GM18526 (cell line): ENCODE results near the gene GTF2E1.

Experiments
- POLR2A ChIP-seq: IDR thresholded peaks from 3 replicates; pipeline ENCODE4 v1.6.1; 2011; ENCODE audit not compliant: insufficient read length; ENCODE audit errors: extremely low read depth

Gene GTF2E1

DNA sequence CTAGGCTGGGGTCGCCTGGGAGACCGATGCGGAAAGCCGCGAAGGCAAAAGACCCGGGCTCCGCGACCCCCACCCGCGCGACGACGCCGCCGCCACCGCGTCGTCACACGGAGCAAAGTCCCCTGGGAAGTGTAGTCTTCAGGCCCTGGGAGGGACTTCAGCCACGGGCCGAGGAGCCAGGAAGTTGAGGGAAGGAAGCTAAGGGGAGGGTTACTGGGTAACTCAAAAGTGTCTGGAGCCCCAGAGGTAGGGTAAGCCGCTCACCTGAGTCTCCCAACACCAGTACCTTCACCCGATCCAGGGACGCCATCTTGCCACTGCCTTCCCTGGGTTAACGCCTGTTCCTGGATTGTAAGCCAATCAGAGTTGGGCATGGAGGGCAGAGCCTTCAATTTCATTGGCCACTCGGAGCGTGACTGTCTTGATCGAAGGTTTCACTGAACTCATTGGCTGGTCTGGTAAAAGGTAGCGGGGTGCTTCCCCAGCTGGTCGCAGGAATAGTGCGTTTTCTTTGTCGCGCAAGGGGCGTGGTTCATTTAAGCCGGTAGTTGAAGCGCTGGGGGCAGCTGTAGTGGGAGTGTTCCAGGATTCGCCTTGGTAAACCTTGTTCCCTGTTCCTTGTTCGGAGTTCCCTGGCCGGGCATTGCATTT lies at the start of gene GTF2E1, which contains the start of gene RABL3:
Gene GTF2E1, plus strand, starts transcription at position 547 of the 651 bp plus-strand sequence. CDS start 7,809 bp downstream, outside the sequence.
Gene RABL3, minus strand, starts transcription at position 319 of the 651 bp plus-strand sequence. Its CDS starts 9 bp downstream, at position 310.
- TF ChIP-seq POLR2A, result peak; percentile 72

DNA sequence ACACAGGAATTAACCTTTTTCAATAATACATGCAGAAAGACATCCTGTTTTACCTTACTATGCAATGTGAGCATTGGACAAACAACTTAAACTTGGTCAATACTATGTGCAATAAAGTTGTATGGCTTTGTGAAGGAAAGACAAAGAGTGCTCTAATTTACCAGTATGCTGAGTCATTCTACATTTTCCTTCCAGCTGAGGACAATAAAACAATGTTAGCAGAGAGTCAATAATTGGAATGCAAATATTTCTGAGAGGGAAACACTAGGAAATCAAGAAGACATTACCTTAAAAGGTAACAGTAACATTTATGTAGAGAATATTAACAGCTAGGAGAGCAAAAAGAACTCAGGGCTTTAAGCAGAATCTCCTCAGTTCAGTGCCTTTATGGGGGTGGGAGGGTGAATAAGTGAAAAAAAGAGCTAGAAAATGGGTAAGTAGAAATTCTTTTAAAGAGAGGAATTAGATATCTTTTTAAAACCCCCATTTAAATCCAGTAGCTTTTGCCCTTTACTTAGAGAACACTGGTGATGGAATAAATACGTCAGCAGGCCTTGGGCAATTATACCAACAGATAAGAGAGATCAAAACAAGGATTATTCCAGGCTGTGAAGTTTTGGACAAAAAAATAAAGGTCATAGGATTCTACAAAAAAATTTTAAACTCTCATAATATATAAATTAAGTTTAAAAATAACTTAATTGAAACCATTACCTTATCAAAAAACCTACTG lies 48.9 kb upstream of the GTF2E1 start:
- no peak for TF ChIP-seq POLR2A

DNA sequence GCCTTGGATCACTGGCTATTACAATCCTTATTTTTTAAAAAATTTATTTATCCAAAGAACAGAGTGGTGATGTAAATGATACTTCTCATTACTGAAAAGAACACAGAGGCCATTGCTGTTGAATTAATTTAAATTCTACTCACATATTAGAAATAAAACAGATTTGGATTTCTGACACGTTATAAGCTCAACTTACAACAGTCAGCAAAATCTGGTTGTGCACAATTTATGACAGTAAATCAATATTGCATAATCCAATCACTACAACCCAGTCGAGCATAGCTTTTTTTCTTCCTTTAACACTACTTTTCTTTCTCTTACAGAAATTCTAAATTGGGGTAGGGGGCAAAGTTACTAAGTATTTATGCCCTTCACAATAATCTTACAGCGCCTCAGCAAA lies 43.2 kb upstream of the GTF2E1 start:
- TF ChIP-seq POLR2A, result no peak

DNA sequence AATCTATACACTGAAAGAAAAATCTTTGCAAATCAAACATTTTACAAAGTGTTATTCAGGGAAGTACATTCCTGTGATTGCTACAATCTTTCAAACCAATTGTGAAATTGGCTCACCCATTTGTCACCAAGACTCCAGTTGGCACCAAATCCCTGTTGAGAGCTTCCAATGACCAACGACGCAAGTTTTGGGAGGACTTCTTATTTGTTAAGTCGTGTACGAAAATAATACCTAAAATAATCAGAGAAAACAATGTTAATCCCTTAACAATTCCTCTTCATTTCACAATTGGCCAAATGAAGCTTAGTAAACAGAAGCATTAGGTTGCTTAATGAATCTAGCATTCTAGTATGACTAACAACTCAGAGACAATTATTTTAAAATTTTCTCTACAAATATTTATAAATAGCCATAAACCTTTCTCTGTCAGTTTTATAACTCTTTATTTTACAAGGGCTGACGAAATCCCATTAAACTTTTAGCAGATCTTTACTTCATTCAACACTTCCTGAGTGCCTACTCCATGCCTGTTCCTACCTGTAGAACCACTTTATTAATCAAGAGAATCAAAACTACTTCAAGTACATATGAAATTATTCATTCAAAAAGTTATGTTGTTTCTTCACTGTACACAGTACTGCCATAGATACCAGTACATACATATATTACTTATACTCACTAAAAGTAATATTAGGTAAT lies 36.5 kb upstream of the GTF2E1 start:
- TF ChIP-seq POLR2A, result no peak

DNA sequence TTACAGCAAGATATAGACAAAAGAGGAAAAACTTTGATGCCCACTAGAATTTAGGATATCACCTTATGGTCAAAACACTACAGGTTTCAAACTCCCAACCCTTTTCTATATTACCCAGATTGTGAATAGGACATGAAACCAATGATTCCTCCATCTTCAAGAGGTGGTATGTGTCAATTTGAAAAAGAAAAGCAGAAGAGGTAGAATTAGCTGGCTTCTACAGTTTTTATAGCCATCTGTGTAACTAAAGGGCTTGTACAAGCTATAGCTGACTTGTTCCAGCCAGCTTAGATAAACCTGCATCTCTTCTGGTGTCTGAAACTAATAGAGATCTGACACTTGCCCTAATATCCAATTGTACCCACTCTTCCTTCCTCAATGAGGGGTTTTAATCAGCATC lies 35.6 kb upstream of the GTF2E1 start:
- no peak for TF ChIP-seq POLR2A

DNA sequence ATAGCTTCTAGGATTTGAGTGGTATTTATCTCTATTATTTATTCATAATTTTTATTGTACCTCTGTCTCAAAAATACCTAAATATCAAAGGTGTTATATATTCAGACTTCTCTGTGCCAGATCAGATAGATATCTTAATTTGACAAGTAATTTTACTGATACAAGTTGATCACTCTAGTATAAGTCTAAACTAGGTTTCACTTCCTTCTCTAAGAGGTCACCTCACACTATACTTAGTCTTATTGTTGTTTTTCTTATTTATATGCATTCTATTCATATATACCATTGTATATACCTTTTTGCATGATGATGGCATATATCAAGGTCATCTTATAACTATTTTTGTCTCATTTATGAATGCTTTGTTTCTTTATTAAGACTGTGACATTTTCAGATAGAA lies 34.1 kb upstream of the GTF2E1 start:
- TF ChIP-seq POLR2A, result no peak

DNA sequence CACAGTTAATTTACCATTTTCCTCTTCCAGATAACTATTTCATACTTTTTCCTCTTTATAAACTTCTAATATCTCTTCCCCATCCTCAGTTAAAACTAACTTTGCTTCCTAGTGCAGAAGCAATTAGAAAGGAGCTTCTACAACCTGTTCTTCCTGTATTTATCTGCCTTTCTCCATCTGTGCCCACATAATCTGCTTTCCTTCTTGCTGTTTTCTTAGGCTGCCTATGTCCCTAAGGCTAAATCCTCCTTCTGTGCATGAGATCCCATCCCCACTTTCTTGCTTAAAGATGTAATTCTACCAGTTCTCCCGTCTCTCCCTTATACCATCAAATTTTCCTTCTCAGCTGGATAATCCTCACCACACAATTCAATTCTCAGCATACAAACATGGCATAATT lies 32.2 kb upstream of the GTF2E1 start:
- TF ChIP-seq POLR2A, result no peak

DNA sequence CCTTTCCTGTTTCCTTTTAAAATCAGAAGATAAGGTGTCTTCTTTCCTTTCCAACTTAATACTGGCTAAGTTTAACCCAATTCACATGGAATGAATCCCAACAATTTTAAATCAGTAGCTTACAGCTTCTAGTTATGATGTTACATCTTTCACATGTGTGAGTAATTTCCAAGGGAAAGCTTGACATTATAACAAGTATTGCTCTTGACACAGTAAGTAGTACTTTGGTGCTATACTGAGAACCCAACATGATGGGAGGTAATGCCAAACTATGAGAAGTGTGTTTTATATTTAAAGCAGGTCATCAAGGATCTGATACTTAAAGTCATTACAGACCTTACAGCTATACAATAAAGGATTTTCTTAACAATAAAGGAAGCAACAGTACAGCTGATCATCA lies 29.3 kb upstream of the GTF2E1 start:
- no peak for TF ChIP-seq POLR2A

DNA sequence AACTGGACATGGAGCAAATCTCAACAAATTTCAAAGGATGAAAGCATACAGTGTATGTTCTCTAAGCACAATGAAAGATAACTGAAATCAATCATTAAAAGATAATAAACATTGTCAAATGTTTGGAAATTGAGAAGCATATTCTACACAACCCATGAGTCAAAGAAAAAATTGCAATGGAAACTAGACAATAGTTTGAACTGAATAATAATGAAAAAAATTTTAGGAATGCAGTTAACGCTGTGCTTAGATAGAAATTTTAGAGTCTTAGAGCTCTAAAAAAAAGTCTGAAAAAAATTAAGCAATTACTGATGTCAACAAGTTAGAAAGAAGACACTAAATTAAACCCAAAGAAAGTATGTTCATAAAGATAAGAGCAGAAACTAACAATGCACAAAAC lies 15.8 kb upstream of the GTF2E1 start:
- no peak for TF ChIP-seq POLR2A

DNA sequence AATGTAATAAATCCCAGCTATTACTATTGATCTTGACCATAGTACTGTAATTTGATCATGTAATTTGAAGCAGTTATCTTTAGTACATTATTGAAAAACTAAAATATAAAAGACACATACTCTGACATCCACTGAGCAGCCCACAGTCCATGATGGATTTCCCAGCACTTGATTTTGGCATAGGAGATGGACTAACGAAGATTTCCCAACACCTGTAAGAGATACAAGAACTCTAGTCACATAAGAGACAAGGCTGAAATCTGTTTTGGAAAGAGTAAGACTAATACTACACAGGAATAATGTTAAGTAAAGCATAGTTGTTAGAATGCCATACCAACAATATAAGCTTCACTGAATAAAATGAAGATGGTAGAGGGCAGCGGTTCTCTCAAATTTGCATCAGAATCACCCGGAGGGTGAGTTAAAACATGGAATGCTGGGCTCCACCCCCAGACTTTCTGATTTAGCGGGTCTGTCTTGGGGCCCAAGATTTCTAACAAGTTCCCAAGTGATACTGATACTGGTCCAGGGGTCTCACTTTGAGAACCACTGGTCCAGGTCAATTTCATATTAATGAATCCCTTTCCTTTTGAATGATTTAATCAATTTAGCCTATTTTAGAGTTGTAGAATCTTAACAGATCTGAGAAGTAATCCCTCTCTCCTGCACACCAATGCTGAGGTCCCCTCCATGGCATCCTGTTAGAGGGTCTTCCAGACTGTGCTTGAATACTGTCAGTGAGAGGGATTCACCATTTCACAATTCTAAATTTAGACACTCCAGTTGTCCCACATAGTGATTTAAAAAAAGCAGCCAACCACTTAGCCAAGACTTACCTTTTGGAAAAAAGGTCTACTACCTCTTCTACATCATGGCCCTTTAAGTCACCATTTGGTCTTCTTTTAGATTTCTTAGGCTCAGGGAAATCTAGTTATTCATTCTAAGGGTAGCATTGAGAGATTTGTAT lies 11.7 kb upstream of the GTF2E1 start:
- no peak for TF ChIP-seq POLR2A

DNA sequence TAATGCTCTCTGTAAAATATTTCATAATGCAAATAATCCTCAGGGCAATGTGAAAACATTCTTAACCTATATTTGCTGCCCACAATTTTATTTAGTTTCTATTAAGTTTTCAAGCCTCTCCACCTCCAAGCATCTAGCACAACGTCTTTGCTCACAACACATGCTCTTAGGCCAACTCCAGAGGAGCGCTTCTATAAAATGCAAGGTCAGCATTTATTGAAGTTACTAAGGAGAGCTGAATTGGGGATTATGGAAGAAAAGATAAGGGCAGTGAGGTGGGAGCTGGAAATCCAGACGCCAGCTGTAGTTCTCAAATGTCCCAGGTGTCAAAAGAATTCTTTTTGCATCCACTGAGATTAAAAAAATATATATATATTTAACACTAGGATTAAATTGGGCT lies 1.2 kb upstream of the GTF2E1 start:
- TF ChIP-seq POLR2A, result no peak

DNA sequence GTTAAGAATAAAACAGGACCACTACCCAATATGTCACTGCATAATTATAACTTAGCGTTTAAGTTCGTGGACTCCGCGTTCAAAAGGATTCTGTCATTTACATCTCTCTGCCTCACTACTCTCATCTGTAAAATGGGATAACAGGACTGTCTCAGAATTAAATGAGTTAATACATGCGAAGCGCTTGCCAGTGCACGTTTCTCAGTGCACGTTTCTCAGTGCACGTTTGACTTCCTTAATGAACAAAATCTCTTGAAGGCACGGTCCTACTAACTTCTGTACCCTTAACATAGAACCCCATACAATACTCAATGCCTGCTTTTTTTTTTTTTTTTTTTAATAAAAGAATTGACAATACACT lies 727 bp upstream of the GTF2E1 start:
- TF ChIP-seq POLR2A, result no peak

DNA sequence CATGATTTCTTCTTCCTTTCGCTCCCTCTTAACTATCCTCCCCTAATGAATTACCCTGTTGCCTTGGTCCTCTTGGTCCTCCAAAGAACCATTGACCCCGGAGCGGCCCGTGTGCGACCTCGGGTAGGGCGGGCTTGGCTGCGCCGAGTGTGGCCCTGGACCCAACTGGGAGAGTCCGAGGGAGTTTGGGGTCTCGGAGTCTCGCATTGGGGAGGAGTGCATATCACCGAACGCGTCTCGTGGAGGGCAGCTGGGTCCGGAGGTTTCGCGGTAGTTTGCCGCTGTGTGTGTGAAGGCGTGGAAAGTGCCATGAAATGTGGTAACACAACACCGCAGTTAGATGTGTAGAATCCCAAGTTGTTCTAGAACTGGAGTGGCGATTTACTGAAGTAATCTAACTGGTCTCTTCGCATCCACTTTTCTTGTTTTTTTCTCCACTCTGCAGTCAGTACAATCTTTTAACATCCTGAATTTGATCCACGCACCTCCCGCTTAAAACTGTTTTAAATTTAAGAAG lies 363 bp downstream of the GTF2E1 start:
- no peak for TF ChIP-seq POLR2A

DNA sequence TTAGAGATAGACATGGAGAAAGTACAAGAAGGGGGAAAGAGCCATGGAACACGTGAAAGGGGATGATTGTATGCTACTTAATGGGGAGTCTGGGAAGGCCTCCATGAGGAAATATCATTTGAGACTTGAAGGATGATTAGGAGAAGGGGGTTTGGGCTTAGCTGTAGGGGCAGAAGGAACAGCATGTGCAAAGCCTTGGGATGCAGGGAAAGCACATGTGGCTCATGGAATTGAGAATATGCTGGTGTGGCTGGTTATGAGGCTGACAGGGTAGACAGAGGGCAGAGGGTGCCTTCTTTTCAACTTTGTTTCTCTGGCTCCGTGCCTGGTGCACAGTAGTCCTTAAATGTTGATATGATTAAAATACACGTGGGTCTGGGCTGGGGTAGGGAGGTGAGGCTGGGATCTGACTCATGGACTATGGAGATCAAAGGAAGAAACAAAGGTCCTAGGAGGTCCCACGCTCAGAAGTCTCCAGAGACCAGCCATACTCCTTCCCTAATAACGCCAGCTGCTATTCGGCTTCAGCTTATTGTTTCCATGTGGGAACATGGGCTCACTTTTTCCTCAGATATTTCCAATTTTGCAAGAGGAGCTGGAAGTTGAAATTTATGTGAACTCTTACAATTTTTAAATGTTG lies 1.1 kb downstream of the GTF2E1 start:
- no peak for TF ChIP-seq POLR2A
